Stimulated activated CD8-positive, alpha-beta memory T cell treated with anti-CD3 and anti-CD28 coated beads, Interleukin-12 subunit alpha, Interleukin-12 subunit beta, amount 100 ng/mL, for 24 hours (primary cell): ENCODE results near the gene TTLL3.
"Not testable (repeated sequence)": the region's sequence is repeated elsewhere in the genome, so short reads cannot be mapped to it uniquely, and the experiment has no call there.

Experiments used
- DNase-seq: peaks from one replicate; pipeline ENCODE4 v3.0.0-alpha.2; 2020; ENCODE audit errors: extremely low read depth

TTLL3 gene

DNA sequence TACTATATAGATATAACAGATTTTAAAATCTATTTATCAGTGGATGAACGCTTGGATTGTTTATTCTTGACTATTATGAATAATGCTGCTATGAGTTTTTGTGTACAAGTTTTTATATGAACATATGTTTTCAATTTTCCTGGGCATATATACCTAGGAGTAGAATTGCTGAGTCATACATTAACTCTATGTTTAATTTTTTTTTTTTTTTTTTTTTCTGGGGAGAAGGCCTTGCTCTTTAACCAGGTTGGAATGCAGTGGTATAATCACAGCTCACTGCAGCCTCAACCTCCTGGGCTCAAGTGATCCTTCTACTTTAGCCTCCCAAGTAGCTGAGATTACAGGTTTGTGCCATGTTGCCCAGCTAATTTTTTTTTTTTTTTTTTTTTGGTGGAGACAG is 60.9 kb downstream of the TTLL3 start:
- no peak for DNase-seq

DNA sequence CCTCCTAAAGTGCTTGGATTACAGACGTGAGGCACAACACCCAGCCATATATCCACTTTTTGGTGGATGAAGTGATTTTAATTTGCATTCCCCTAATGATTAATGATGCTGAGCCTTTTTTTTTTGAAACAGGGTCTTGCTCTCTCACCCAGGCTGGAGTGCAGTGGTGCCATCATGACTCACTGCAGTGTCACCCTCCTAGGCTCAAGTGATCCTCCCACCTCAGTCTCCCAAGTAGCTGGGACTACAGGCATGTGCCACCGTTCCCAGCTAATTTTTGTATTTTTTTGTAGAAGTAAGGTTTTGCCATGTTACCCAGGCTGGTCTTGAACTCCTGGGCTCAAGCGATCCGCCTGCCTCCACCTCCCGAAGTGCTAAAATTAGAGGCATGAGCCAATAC is 62.0 kb downstream of the TTLL3 start:
- not testable (repeated sequence) for DNase-seq

DNA sequence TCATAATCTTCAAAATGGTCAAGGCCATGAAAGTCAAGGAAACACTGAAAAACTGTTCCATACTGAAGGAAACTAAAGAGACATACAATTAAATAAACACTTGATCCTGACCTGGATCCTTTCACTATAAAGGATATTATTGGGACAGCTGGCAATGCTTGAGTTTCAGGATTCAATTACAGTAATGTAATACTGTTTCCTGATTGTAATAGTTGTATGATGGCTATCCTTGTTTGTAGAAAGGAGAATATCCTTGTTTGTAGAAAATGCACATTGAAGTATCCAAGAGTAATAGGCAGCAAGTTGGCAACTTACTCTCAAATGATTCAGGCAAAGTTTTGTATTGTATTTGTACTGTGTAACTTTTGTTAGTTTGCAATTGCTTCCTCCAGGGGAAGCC is 65.4 kb downstream of the TTLL3 start:
- DNase-seq, result no peak

DNA sequence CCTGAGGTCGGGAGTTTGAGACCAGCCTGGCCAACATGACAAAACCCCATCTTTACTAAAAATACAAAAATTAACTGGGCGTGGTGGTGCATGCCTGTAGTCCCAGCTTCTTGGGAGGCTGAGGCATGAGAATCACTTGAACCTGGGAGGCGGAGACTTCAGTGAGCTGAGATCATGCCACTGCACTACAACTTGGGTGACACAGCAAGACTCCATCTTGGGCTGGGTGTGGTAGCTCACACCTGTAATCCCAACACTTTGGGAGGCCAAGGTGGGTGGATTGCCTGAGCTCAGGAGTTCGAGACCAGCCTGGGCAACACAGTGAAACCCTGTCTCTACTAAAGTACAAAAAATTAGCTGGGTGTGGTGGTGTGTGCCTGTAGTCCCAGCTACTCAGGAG is 66.2 kb downstream of the TTLL3 start:
- DNase-seq, result not testable (repeated sequence)

DNA sequence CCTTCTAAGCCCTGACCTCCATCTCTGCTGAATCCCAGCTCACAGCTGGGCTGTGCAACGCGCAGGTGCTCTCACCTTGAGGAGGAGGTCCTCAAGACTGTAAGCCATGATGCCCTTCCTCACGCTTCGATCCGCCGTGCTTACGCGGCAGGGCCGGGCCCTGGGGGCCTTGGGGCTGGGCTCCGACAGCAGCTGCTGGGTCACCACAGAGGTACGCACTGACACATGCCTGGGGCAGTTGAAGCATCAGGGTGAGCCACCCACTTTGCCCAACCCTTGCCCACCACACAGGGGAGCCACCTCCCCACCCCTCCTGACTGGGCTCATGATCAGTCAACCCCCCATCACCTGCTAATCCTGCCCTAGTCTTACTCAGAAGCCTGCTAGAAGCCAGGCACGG is 66.9 kb downstream of the TTLL3 start:
- no peak for DNase-seq

DNA sequence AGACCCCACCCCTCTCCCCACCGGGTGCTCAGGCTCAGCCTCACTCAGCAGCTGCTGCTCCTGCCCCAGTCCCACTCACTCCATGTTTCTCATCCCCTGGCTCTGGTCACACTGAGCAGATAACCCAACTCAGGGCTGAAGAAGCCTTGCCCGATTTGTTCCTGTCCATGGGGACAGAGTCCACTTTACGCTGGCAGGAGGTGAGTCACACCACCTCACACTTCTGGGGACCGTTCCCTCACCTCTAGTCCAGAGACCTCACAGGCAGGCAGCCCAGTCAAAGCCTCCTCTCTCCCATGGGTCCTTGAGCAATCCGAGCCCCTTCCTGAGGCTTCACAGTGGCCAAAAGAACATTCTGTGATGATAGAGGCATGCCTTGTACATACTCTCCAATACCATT is 68.6 kb downstream of the TTLL3 start:
- DNase-seq, result no peak

DNA sequence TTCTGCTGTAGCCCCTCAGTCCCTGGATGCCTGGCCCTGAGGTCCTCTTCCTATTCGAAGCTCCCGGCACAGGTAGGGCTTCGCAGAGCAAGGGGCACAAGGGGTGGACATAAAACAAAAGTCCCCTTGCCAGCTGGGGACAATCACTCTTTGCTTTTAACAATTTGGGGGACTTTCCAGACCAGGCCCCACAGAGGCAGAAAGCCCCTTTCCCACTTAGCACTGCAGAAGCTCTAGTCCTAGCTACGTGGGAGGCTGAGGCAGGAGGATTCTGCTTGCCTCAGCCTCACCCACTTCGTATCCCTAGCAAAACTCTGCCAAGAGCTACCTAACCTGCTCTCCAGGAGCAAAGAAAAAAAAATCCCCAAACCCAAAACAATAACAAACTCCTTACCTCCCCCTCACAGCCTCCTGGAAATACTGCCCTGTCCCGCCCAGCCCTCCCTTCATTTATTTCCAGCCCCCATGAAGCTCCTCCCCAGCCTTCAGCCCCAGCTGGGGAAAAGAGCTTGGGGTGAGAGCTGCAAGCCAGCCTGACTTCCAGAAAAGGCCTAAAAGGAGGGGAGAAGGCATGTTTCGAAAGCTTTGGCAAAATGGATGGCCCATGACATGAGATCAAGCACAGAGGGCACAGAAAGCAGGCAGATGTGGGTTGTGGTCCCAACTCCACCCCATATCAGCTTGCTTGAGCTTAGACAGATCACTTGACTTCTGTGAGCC is 69.9 kb downstream of the TTLL3 start, which contains the start of gene CIDEC:
Gene CIDEC, minus strand, starts transcription at position 424 of the 720 bp plus-strand sequence. CDS start 1,767 bp downstream, outside the sequence.
- DNase-seq, result no peak

DNA sequence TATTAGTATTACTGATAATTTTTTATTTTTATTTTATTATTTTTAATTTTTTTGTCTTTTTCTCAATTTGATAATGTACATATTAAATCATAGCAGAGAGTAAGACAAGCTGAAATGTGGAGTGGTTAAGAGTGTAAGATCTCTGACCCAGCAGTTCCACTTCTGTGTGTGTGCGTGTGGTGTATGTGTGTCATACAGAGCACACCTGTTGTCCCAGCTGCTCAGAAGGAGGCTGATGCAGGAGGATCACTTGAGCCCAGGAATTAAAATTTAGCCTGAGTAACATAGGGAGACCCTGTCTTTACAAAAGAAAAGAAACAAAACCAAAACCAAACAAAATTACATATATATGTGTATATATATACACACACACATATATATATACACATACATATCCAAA is 71.4 kb downstream of the TTLL3 start:
- DNase-seq, result no peak

DNA sequence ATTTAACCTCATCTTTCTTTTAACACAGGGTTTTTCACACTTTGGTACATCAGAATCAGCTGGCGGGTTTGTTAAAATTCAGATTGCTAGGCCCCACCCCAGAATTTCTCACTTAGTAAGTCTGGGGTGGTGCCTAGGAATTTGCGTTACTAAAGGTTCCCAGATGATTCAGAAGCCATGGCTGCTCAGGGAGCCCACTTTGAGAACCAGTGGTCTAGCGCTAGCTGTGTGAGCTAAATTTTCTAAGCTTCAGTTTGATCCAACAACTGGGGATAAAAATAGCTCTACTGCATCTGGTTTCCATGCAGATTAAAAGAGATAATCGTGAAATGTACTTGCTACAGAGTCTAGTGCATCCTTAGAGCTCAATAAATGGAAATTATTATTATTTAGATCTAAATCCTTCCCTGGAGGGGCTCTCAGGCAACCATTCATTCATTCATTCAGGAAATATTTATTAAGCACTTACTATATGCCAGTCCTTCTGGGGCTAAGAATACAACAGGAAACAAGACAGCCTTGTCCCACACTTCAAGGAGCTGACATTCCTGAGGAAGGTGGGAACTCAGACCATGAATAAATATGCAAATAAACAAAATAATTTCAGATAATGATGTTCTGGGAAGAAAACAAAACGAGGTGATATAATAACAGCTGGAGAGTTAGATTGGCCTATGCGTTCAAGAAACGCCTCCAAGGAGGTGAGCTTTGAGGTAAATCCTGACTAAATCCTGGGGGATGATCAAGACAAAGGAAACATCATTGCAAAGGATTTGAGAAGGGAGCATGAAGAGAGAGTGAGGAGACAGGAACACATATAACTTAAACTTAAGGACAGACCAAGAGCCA is 73.9 kb downstream of the TTLL3 start:
- DNase-seq, result no peak

DNA sequence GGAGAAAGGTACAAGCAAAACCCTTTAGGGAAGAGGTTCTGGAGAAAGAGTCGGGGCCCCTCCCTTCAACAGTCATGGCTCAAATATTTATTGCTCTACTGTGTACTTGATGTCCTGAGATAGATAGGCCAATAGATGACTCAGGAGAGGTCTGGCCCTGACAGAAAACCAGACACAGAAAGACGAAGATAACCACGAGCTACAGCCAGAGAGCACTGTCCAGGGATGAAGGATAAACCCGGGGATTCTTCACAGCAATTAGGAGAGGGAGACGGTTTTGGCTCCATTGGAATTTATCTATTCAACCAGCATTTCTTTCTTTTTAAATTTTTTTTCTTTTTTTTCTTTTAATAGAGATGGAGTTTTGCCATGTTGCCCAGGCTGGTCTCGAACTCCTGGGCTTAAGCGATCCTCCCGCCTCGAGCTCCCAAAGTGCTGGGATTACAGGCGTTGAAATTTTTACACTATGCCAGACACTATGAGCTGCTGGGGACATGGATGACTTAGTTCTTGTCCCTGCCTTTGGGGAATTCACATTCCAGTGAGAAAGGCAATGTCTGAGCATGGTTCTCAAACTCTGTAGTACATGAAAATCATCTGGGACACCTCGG is 74.6 kb downstream of the TTLL3 start:
- DNase-seq, result no peak
